HG02610 (cell line): ENCODE data around the gene SF1.

ENCODE experiments used
- ATAC-seq: cut with Tn5 transposase; IDR thresholded peaks from one replicate; pipeline ENCODE4 v1.9.1; 2021; ENCODE audit warnings: mild to moderate bottlenecking, moderate library complexity; ENCODE audit not compliant: unreplicated experiment

Gene SF1

DNA sequence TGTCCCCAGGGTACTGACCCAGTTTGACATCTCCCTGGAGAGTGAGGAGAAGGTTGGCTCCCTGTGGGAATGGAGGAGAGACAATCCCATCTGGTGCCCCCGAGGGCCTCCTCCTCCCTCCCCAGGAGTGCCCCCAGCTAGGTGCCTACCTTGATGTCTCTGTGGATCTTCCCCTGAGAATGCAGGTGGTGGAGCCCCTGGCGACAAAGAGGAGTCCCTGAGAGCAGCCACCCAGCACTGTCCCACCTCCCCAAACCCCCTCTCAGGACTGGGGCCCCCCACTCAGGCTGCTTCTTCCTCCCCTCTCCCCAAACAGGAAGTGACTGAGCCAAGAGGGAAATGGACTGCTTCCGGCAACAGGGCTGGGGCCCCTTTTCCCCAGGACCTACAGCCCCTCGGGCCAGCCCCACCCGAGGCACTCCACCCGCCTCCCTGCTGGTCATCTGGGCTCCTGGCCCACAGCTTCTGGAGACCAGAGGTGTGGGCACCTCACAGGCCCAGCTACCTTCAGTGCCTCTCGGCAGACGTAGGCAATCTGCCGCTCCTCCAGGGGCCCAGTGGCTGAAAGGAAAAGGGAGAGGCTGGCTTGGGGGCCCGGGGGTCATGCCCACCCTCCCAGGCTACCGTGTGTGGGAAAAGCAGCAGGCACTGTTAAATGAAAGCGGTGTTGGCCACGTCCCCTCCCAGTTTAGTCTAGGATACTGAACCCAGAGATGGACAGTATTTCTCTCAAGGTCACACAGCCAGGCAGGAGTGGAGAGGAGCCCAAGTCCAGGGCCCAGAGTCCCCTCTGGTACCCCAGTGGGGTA lies 23.4 kb upstream of the SF1 start:
- no peak for ATAC-seq

DNA sequence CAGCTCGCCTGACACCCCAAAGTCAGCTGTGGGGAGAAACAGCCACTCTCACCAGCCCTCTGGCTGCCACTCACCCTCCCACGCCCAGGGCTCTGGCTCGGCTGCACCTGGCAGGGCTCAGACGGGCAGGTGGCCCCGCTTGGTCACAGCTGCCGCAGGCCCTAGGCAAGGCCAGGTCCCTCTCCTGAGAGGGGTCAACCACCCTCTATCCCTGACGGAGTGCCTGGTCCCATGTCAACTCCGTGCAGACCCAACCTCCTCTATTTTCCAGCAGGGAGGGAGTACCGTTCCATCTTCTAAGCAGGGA lies 22.8 kb upstream of the SF1 start:
- no peak for ATAC-seq

DNA sequence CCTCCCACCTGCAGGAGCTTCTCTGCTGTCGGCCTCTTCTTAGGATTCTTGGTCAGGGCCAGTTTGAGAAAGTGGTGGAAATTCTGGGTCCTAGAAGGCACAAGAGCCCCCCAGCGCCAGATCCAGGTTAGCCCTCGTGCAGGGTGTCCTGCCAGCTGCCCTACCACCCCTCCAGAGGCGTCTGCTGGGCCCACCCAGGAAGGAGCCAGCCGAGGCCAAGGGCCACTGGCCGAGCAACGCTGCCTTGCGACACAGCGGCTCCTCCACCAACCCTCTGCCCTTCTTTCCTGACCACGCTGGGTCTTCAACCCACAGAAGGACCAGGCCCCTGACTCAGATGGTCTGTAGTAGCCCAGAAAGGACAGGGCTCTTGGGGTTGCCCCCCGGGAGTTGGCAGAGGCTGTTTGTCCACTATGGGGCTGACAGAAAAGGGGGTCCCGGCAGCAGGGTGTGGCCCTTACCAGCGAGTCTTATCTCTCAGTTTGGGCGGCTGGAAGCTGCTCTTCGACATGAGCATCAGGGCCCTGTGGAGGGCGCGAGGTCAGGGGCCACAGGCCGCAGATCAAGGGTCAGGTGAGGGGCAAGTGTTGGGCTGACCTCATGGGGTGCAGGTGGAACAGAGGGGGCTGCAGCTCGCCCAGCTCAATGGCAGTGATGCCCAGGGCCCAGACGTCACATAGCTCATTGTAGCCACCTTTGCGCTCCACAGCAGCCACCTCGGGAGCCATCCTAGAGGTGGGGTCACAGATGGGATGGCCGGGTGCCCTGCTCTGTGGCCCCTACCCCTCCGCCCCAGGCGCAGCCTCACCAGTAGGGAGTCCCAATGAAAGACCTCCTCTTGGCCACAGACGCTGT lies 22.2 kb upstream of the SF1 start:
- no peak for ATAC-seq

DNA sequence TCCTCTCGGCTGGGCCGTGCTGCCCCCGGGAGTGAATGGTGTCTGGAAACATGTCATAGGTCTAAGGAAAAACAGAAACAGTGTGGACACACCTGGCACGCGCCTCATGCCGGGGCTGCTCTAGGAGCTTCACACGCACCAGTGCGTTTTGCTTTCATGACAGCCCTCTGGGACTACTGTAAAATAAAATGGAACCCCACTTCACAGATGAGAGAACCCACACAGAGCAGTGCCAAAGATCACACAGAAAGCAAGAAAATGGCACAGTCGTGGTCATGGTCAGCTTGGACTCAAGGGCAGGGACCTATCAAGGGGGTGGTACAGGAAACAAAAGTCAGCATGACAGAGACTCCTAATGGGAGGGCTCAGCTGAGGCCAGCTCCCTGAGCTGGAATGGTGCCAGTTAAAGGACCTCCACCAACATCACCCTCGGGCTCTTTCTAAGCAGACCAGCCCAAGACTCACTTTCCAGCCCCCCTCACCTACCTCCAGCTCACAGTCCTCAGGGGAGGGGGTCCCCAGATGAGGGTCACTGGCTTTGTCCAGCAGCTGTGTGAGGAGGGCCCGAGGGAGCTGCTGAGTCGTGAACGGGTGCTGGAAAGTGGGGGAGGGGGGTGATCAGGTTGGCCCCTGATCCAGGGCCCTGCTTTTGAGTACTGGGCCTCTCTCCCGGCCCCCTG lies 21.4 kb upstream of the SF1 start:
- no peak for ATAC-seq

DNA sequence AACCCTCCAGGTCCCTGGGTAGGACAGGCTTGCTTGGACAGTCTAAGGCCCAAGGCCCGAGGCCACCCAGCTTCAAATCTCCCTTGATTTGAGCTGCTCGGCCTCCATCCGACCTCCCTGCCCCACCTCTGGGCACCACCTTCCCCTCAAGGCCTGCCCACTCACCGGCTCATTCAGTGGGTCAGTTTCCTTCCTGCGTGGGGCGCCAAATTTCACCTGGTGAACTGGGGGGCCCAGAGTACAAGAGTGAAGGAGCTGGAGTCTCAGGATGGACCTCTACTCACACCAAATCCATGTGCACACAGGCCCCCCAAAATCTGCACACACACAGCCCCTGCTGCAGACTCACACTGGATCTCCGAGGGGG lies 20.9 kb upstream of the SF1 start:
- no peak for ATAC-seq

DNA sequence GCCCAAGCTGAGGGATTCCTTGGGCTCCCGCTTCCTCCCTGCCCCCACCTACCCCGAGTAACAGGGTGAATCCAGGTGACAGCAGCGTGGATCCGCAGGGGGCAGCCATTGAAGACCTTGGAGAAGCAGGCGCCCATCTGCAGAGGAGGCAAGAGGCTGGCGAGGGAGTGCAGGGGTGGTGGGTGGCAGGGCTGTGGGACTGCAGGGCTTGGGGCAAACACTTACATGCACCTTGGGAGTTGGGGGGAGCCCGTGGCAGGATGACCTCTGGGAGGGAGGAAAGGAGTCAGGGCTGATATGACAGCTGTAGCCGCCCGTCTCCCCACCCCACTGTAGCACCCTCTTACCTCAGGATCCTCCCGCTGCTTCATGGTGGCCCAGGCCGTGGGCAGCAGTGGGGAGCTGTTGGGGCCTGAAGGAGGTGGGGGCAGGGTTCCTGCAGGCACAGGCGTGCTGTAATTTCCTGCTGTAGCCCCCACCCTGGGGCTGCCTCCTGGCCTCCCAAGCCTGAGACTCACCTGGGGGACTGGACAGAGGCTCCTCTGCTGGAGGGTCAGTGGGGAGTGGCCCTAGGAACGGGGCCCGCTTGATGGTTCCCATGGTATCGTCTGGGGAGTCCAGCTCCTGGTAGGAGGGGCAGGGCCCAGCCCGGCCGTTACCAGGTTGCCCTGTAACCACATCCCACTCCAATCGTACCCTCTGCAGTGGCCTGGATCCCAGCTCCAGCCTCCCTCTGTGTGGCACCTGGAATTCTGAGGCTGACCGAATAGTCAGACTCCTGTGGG lies 18.6 kb upstream of the SF1 start:
- no peak for ATAC-seq

DNA sequence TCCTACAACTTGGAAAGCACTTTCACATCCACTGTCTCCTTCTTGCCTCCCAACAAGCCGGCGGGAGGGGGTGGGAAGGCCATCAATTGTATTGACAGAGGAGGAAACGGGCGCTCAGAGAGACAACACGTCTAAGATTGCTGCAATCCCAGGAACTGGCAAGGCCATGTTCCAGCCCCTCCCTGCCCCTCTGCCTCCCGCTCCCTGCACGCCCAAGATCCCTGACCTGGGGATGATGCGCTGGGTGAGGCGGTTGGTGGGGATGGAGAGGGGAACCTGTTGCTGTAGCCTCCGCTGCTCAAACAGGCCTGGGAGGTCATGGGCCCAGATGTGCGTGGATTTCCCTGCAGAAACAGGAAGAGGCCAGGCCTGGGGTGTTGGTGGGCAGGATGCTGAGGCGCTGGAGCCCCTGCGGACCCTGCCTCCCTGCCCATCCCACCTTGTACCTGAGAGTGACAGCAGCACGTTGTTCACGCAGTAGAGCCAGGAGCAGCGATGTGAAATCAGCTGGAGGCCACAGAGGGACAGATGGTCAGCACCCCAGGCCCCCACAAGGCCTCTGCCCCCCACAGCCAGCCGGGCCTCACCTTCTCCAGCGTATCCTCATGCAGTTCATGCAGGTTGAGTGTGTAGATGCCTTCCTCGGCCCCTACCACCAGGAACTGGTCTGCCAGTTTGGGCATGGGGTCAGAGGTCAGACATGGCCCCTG lies 17.9 kb upstream of the SF1 start:
- no peak for ATAC-seq

DNA sequence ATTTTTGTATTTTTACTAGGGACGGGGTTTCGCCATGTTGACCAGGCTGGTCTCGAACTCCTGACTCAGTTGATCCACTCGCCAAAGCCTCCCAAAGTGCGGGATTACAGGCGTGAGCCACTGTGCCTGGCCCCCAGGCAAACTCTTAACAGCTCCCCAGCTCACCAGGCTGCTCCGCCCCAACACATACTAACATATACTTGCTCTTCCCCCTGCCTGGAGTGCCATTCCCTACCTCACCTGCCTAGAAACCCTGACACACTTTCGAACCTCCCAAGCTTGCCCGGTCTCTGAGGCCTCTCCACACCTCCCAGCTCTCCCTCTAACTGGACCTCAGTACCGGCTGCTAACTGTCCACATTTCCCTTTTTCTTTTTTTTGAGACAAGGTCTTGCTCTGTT lies 16.2 kb upstream of the SF1 start:
- no peak for ATAC-seq

DNA sequence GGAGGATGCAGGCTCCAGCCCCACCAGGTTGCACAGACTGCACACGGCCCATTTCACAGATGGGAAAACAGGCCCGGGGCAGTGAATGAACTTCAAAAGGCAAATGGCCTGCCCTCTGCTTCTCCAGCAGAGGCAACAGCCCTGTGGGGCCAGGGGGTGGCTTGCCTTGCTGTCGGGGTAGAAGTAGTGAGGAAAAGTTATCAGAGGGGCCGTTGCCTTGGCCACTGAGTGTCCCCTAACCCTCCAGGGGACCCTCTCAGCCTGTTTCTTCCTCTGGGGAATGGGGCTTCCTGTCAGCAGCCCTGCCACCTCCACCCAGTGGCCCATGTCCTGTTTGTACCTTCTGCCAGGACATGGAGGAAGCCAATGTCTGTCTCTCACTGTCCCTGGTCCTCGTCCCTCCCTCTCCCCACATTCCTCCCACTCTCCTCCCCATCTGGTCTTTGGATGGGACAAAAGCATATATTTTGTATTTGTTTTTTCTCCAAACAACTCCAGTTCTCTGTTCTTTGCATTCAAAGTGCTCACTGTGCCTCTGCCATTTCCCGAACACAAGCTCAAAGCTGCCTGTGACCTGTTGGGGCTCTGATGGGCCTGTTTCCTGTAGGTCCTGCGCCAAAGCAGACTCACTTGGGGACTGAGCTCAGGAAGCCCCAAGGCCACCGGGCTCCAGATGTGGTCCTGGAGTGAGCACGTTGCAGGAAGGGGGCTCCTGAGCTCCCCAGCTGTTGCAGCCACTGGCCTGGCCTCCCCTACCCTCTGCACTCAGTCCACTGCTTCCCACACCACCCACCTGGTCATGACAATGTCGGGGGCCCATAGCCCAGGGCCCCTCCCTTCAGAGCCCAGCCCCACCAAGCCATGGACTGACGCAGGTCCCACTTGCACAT lies 15.2 kb upstream of the SF1 start:
- no peak for ATAC-seq

DNA sequence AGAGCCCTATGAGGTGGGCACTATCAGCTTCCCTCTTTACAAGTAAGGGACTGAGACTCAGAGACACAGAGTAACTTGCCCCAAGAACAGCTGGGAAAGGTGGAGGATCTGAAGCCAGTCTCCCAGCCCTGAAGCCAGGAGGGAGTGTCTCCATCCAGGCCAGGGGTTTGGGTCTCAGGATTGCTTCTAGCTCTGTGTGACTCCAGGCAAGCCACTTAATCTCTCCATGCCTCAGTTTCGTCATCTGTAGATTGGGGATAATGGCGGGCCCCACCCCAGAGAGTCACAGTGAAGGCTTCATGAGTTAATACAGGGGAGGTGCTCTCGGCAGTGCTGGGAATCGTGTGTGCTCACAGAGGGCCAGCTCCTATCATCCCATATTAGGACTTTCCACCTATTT lies 14.1 kb upstream of the SF1 start:
- ATAC-seq: no peak

DNA sequence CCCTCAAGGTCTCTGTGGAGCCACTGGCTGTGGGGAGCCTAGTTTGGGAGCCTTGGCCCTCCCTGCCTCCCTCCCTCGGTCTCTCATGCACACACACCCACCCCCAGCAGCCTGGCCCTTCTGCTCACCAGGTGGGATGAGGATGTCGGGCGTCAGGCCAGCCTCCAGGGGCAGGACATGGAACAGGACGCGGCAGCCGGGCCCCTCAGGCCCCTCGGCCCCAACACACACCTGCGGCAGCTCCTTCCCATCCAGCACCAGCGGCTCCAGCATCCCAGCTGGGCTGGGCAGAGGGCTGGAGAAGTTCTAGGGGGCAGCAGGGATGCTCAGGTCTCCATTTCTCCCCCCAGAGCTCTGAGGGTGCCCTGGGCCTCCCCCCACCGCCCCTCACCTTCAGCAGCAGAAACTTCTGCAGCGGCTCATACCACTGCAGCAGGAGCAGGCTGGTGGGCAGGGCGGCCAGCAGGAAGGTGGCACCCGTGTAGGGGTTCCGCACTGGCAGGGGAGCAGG lies 13.5 kb upstream of the SF1 start:
- ATAC-seq: no peak

DNA sequence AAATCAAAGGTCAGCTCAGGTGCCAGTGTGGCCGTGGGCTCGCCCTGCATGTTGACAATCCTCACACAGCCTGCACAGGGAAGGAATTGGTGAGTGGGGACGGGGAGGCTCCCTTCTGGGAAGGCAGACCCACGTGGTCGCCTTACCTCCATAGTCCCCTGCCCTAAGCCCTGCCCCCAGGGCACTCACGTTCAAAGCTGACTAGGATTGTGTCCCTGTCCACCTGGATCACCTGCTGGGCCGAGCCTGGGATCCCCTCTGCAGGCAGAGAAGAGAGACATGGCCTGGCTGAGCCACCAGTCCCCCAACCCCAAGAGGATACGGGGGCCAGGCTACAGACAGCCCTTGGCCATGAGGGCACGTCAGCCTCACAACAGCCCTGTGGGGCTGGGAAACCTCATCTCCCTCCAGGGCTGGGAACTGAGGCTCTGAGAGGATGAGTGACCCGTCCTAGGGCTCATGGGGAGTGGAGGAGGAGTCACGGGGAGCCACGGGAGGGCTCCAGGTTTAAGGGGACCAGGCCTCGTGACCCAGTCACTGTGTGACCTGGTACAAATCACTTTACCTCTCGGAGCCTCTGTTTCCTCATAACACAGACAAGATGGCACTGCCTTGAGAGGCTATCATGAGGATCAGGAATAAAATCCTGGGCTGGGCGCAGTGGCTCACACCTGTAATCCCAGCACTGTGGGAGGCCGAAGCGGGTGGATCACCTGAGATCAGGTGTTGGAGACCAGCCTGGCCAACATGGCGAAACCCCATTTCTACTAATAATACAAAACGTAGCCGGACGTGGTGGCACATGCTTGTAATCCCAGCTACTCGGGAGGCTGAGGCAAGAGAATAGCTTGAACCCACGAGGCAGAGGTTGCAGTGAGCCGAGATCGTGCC lies 12.1 kb upstream of the SF1 start:
- no peak for ATAC-seq

DNA sequence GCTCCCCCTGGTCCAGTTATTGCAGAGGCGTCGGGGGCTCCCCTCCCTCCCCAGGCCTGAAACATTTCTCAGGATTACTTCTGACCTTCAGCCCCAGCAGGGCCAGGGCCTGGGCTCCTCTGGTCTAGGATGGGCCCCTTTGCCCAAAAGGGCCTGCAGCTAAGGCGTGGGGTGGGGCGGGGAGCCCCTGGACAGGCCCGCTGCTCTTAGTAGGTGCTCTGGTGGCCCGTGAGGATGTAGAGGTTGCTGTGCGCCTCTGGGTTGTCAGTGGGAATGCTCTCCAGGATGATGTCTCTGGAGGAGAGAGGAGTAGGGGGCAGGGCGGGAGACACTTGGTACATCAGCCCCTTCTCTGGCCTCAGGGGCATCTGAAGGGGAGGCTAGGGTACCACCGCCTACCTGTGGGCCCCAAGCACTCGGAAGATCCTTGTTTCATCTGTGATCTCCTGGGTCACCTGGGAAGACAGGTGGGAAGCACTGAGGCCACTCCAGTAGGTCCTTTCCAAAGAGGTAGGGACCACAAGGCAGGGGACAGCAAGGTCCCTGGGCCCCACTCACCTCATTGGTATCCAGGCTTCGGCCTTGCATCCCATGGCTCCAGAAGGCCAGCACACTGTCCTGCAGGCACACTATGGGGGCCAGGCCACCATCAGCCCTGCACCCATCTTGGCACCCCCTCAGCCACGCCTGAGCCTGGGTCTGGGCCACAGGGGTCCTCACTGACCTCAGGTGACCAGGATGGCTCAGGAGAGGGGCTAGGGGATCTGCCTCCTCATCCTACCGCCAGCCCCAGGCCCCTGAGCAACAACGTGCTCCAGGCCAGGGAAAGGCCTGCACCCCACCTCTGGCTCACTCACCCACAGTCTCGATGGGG lies 11.2 kb upstream of the SF1 start:
- ATAC-seq: no peak

DNA sequence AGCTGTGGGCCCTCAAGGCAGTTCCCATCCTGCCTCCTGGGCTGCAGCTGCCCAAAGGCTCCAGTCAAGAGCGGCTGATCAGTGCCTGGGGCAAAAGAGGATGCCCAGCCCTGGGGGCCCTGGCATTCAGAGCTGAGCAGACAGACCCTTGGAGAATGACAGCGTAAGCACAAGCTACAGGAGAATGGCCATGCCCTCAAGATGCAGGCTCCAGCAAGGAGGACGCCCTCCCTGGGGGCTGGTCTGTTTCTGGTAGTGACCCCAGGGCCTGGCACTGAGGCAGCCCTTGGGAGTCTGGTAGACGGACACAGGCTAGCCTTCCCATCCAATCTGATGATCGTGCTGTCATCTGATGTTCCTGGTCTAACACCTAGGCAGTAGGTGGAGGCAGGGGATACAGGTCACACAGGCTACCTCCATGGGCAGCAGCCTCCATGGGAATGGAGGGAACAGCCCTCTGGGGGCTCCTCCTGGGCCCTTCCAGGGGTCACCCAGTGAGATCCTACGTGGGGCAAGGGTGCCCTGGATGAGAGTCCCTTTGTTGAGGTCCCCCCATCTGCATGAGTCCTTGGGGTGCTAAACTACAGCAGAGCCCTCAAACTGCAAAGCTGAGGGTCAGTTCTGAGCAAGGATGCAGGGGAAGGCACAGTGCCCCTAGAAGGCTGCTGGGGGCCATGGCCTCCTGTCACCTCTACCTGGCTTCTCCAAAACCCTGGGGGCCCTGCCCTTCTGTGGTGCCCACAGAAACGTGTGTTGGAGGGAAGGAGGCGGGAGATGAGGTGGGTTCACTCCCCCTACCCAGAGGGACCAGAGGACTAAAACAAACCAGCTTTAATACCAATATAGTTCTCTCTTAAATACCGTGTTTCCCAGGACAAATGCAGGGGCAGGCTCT lies 10.2 kb upstream of the SF1 start:
- ATAC-seq: no peak

DNA sequence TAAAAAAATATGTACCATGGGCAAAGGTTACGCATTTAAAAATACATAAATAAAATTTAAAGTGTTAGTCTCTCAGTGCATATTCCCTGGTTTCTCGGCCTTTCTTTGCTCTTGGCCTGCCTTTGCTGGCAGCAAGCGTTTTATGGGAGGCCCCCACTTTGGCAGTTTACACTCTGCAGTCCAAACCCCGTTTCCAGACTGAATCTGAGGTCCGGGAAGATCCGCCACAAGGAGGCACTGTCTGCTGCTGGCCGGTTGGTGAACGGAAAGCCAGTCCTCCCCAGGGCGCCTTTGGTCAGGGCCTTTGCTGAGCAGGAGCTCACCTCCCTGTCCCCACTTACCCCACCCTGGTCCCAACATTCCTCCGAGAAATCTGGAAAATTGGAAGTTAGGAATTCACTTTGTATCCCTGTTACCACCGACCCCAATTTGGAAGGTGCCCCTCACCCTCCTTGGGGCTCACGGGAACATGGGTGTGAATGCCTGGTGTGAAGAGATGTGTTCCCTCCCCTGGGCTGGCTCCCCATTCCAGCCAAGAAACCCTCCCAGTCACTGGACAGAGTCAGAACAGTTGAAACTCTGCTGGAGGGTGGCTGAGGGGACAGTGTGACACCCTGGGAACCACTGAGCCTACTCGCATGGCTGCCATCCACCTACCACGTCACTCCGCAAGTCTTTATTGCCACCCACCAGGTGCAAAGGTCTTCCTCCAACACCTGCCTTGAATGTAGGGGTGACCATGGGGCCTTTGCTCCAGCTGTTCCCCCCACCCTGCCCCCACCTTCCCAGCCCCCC lies 9.4 kb upstream of the SF1 start:
- ATAC-seq: no peak

DNA sequence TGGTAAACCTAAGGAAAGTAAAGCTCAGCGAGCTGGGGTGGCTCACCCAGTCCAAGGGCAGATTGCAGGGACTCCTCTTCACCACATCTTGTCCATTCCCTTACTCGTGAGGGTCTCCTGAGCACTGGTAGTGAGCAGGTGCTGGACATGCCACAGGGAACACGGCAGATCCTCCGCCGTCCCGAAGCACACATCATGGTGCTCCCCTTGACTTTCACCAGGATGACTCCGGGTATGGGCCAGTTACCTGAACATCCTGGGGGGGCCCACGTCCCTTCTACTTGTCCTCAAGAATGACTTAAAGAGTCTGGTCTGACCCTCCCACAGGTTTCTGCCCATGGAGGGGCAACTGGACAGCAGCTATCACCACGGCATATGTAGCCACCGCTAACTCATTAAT lies 8.0 kb upstream of the SF1 start:
- no peak for ATAC-seq
